ENCODE results near the gene KTN1. TPM values are rescaled to one million over a fixed set of nuclear protein-coding genes. Genes with fewer than 3 reads are reported as not detected.

Gene KTN1
- total RNA-seq, 1 donor from 2014 or later: 123 TPM

DNA sequence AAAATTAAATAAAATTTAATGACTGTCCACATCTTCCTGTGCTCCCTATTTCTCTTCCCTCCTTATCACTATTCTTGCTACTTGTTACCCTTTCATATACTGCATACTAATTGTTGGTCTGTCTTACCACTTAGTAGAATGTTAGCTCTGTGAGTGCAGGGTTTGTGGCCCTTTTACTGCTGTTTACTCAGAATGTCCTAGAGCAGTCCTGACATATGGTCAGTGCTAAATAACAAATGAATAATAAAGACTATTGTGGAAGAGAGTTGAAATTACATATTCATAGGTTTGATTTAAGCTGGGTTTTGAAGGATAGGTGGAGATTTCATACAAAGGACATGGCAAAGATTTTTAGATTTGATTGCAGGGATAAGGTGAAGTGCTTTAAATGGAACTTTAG is 24.5 kb downstream of the KTN1 start:
- intact Hi-C loops (cut with micrococcal nuclease): no loop called here
- no peaks in the 10 kb centered on the region for H3K27me3 Mint-ChIP-seq (ENCODE audit: insufficient read depth)
- no peaks in the 10 kb centered on the region for H3K9me3 Mint-ChIP-seq
- DNase-seq (ENCODE audit: low spot score): no peak
- peaks cover 4% of the 10 kb centered on the region for H3K4me1 Mint-ChIP-seq (ENCODE audit: low read depth)
- H3K36me3 Mint-ChIP-seq (ENCODE audit: low read depth): peaks cover 5% of the 10 kb centered on the region
- no peak overlapping the region for H3K4me3 Mint-ChIP-seq
- no peak overlapping the region for H3K27ac Mint-ChIP-seq

DNA sequence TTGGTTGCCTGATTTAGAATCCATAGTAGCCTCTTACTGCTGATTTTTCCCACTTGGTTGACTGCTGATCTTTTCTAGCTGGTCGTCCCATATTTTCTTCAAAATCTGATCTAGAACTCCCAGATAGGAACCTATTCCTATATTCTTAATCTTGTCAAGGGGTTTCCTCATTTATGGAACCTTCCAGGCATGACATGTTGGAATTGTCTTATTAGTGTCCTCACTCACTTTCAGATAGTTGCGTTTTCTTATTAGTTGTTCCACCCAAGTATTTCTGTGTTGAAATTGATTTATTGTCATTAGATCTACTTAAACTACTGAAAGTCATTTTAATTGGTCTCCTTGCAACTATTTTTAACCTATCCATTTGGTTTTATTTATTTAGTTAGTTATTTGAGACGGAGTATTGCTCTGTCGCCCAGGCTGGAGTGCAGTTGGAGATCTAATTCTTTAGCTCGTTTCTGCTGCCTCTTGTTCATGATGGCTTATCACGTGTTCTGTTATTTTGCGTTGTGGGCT is 25.0 kb downstream of the KTN1 start:
- Mint-ChIP-seq H3K36me3 (ENCODE audit: low read depth) (peaks cover 5% of the 10 kb centered on the region), H3K4me1 (ENCODE audit: low read depth) (peaks cover 4% of the 10 kb centered on the region), H3K27me3 (ENCODE audit: insufficient read depth) (no peaks in the 10 kb centered on the region), H3K27ac (no peak overlapping the region), H3K4me3 (no peak overlapping the region), H3K9me3 (no peaks in the 10 kb centered on the region)
- DNase-seq (ENCODE audit: low spot score): no peak
- intact Hi-C loops (cut with micrococcal nuclease): no loop called here

DNA sequence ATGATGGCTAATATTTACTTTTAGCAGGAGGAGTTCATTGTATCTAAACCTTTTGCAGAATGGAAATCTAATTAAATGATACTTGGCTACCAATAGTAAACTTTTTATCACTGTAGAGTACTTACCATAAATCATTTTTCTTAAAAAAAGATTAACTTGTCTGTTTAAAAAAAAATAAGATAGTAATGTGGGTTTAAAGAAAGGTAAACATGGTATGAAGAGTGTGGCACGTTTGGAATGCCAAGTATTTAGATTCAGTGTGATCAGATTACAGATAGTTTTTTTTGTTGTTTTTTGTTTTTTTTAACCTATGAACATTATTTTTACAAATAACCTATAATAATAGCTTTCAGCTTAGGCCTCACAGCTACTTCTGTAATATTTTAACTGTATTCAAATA is 25.8 kb downstream of the KTN1 start:
- no peak overlapping the region for H3K27ac Mint-ChIP-seq

DNA sequence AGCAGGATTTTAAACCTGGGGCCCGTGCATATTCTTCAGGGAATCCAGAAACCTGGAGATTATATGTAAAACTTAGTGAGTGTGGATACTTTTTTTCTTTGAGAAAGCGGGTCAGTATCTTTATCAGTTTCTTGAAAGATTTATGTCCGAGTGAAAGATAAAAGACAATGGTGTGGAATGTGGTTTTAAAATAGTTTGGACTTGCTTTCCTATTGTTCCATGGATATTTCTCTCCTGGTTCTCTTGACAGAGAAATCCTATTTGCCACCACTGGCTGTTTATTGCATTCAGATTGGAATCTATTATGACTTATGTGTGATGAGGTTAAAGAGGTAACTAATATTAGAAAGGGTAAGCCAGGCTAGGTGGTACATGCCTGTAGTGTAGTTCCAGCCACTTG is 27.4 kb downstream of the KTN1 start:
- Mint-ChIP-seq H3K9me3 (no peaks in the 10 kb centered on the region), H3K27ac (no peak overlapping the region), H3K36me3 (ENCODE audit: low read depth) (peaks cover 6% of the 10 kb centered on the region), H3K4me3 (no peak overlapping the region), H3K4me1 (ENCODE audit: low read depth) (peaks cover 4% of the 10 kb centered on the region), H3K27me3 (ENCODE audit: insufficient read depth) (no peaks in the 10 kb centered on the region)
- intact Hi-C loops (cut with micrococcal nuclease): no loop called here
- no peak for DNase-seq (ENCODE audit: low spot score)

More for the DNA sequence above, 25.8 kb downstream of the KTN1 start:
- no peaks in the 10 kb centered on the region for H3K9me3 Mint-ChIP-seq
- no peak for DNase-seq (ENCODE audit: low spot score)
- no peaks in the 10 kb centered on the region for H3K27me3 Mint-ChIP-seq (ENCODE audit: insufficient read depth)
- intact Hi-C loops (cut with micrococcal nuclease): no loop called here
- peaks cover 4% of the 10 kb centered on the region for H3K4me1 Mint-ChIP-seq (ENCODE audit: low read depth)
- no peak overlapping the region for H3K4me3 Mint-ChIP-seq
- peaks cover 5% of the 10 kb centered on the region for H3K36me3 Mint-ChIP-seq (ENCODE audit: low read depth)

DNA sequence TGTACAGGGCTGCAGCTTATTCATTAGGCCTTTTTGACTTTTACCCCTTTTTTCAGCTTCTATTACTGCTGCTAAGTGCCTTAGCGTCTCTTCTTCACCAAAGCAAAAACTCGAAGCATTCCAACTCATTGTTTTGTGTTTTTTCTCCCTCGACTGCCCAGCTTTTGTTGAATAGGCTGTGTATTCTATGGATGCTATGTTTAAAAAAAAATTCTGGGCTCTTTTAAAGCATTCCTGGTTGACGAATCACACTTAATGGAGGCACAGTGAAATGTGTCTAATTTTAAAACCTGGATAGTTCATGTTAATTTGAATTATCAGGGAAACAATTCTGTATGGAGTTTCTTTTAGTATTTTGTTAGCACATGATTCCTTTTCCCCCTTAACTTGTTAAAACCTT is 29.7 kb downstream of the KTN1 start:
- peaks cover 21% of the 10 kb centered on the region for H3K36me3 Mint-ChIP-seq (ENCODE audit: low read depth)
- no peak overlapping the region for H3K4me3 Mint-ChIP-seq
- H3K9me3 Mint-ChIP-seq: no peaks in the 10 kb centered on the region
- intact Hi-C loops (cut with micrococcal nuclease): no loop called here
- no peak for DNase-seq (ENCODE audit: low spot score)
- no peak overlapping the region for H3K27ac Mint-ChIP-seq
- peaks cover 4% of the 10 kb centered on the region for H3K4me1 Mint-ChIP-seq (ENCODE audit: low read depth)
- no peaks in the 10 kb centered on the region for H3K27me3 Mint-ChIP-seq (ENCODE audit: insufficient read depth)

DNA sequence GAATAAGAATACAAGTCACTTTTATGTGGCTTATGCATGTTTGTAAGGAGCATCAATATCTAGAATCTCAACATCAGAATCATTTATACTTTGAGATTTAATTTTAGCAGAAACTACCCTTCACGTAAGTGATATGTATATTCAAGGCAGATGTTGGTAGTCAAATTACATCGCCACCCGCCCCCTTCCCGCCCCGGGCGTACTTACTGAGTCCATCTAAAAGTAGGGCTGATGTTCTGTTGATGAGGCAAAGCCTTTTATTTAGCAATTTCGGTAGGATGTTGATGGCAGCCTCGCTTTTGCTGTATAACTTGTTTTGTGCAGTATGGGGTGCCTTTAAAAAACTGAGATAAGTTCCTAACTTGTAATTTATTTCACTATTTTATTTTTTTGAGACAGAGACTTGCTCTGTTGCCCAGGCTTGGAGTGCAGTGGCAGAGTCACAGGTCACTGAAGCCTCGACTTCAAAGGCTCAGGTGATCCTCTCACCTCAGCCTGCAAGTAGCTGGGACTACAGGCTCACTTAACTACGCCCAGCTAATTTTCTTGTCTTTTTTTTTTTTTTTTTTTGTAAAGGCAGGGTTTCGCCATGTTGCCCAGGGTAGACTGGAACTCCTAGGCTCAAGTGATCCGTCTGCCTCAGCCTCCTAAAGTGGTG is 30.8 kb downstream of the KTN1 start:
- peaks cover 4% of the 10 kb centered on the region for H3K4me1 Mint-ChIP-seq (ENCODE audit: low read depth)
- DNase-seq (ENCODE audit: low spot score): no peak
- H3K27ac Mint-ChIP-seq: no peak overlapping the region
- no peaks in the 10 kb centered on the region for H3K27me3 Mint-ChIP-seq (ENCODE audit: insufficient read depth)
- H3K36me3 Mint-ChIP-seq (ENCODE audit: low read depth): peaks cover 26% of the 10 kb centered on the region
- intact Hi-C loops (cut with micrococcal nuclease): no loop called here
- H3K9me3 Mint-ChIP-seq: no peaks in the 10 kb centered on the region
- H3K4me3 Mint-ChIP-seq: no peak overlapping the region

DNA sequence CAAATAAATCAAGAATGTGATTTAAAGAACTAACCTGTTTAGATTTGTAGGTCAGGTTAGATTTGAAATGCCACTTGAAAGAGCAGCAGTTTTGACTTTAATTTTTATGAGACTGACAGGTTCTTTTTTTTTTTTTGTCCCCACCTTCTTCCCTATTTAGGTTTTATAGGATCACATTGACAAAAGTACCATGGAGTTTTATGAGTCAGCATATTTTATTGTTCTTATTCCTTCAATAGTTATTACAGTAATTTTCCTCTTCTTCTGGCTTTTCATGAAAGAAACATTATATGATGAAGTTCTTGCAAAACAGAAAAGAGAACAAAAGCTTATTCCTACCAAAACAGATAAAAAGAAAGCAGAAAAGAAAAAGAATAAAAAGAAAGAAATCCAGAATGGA is 31.9 kb downstream of the KTN1 start:
- DNase-seq (ENCODE audit: low spot score): no peak
- Mint-ChIP-seq H3K4me3 (no peak overlapping the region), H3K4me1 (ENCODE audit: low read depth) (peaks cover 4% of the 10 kb centered on the region), H3K27ac (no peak overlapping the region), H3K36me3 (ENCODE audit: low read depth) (peaks cover 31% of the 10 kb centered on the region), H3K9me3 (no peaks in the 10 kb centered on the region), H3K27me3 (ENCODE audit: insufficient read depth) (no peaks in the 10 kb centered on the region)
- intact Hi-C loops (cut with micrococcal nuclease): no loop called here

DNA sequence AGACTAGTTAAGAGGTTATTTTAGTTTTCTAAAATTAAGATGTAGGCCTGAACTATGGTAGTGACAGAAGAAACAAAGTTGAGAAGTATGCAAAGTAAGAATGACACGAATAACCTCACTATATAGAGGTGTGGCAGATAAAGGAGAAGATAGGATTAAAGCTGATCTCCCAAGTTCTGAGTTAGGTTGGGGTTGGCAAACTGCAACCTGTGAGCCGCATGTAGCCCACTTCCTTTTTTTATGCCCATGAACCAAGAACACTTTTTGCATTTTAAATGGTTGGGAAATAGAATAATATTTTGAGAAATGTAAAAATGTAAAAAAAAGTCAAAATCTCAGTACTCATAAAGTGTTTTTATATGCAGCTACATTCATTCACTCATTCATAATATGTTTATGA is 34.3 kb downstream of the KTN1 start:
- no peak overlapping the region for H3K4me3 Mint-ChIP-seq
- H3K4me1 Mint-ChIP-seq (ENCODE audit: low read depth): peaks cover under 1% of the 10 kb centered on the region
- H3K27ac Mint-ChIP-seq: no peak overlapping the region
- H3K9me3 Mint-ChIP-seq: peaks cover 8% of the 10 kb centered on the region
- no peak for DNase-seq (ENCODE audit: low spot score)
- intact Hi-C loops (cut with micrococcal nuclease): no loop called here
- no peaks in the 10 kb centered on the region for H3K27me3 Mint-ChIP-seq (ENCODE audit: insufficient read depth)
- H3K36me3 Mint-ChIP-seq (ENCODE audit: low read depth): peaks cover 46% of the 10 kb centered on the region

DNA sequence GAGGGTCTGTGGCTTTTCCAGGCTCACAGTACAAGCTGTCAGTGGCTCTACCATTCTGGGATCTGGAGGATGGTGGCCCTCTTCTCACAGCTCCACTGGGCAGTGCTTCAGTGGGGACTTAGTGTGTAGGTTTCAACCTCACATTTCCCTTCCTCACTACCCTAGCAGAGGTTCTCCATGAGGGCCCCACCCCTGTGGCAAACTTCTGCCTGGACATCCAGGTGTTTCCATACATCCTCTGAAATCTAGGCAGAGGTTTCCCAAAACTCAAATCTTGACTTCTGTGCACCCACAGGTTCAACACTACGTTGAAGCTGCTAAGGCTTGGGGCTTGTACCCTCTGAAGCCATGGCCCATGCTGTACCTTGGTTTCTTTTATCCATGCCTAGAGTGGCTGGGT is 40.3 kb downstream of the KTN1 start:
- Mint-ChIP-seq H3K4me1 (ENCODE audit: low read depth) (peaks cover 6% of the 10 kb centered on the region), H3K27me3 (ENCODE audit: insufficient read depth) (no peaks in the 10 kb centered on the region), H3K27ac (no peak overlapping the region), H3K4me3 (no peak overlapping the region), H3K9me3 (peaks cover 26% of the 10 kb centered on the region), H3K36me3 (ENCODE audit: low read depth) (peaks cover 66% of the 10 kb centered on the region)
- no peak for DNase-seq (ENCODE audit: low spot score)
- intact Hi-C loops (cut with micrococcal nuclease): no loop called here

DNA sequence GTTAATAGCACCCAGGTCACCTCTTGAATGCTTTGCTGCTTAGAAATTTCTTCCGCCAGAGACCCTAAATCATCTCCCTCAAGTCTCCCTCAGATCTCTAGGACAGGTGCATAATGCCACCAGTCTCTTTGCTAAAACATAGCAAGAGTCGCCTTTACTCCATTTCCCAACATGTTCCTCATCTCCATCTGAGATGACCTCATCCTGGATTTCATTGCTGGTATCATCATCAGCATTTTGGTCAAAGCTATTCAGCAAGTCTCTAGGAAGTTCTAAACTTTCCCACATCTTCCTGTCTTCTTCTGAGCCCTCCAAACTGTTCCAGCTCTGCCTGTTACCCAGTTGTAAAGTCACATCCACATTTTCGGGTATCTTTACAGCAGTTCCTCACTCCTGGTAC is 41.0 kb downstream of the KTN1 start:
- peaks cover 69% of the 10 kb centered on the region for H3K36me3 Mint-ChIP-seq (ENCODE audit: low read depth)

DNA sequence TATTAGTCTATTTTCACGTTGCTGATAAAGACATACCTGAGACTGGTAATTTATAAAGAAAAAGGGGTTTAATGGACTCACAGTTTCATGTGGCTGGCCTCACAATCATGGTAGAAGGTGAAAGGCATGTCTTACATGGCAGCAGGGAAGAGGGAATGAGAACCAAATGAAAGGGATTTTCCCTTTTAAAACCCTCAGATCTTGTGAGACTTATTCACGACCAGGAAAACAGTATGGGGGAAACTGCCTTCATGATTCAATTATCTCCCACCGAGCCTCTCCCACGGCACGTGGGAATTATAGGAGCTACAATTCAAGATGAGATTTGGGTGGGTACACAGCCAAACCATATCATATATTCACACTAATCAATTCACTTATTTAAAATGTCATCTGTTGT is 41.4 kb downstream of the KTN1 start:
- no peak overlapping the region for H3K27ac Mint-ChIP-seq
- DNase-seq (ENCODE audit: low spot score): no peak
- peaks cover 6% of the 10 kb centered on the region for H3K4me1 Mint-ChIP-seq (ENCODE audit: low read depth)
- peaks cover 26% of the 10 kb centered on the region for H3K9me3 Mint-ChIP-seq
- no peaks in the 10 kb centered on the region for H3K27me3 Mint-ChIP-seq (ENCODE audit: insufficient read depth)
- intact Hi-C loops (cut with micrococcal nuclease): no loop called here
- H3K36me3 Mint-ChIP-seq (ENCODE audit: low read depth): peaks cover 66% of the 10 kb centered on the region
- no peak overlapping the region for H3K4me3 Mint-ChIP-seq

More for the DNA sequence above, 41.0 kb downstream of the KTN1 start:
- Mint-ChIP-seq H3K9me3 (peaks cover 26% of the 10 kb centered on the region), H3K4me1 (ENCODE audit: low read depth) (peaks cover 6% of the 10 kb centered on the region), H3K4me3 (no peak overlapping the region), H3K27me3 (ENCODE audit: insufficient read depth) (no peaks in the 10 kb centered on the region), H3K27ac (no peak overlapping the region)
- DNase-seq (ENCODE audit: low spot score): no peak
- intact Hi-C loops (cut with micrococcal nuclease): no loop called here

DNA sequence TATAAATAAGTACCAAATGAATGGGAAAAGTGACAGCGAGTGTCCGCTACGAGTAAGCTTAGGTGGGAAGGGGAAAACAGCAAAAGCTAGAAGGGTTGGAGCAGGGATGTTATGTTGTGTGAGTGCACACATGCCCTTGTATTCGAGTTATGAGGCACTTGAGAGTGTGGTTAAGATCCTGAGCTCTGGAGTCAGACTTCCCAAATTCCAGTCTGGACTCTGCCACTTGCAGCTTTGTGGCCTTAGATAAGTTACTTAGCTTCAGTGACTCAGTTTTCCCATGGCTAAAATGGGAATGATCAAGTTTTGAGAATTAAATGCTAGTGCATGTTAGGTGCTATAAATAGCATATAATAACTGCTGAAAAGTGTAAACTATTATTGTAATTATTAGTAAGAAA is 44.9 kb downstream of the KTN1 start:
- no peak overlapping the region for H3K4me3 Mint-ChIP-seq
- H3K27ac Mint-ChIP-seq: no peak overlapping the region
- H3K27me3 Mint-ChIP-seq (ENCODE audit: insufficient read depth): no peaks in the 10 kb centered on the region
- no peak for DNase-seq (ENCODE audit: low spot score)
- H3K9me3 Mint-ChIP-seq: peaks cover 12% of the 10 kb centered on the region
- H3K36me3 Mint-ChIP-seq (ENCODE audit: low read depth): peaks cover 57% of the 10 kb centered on the region
- intact Hi-C loops (cut with micrococcal nuclease): loop anchor here (5.0 kb wide), 1 partner anchor 43 kb away; the partner anchor contains the start of gene KTN1
- H3K4me1 Mint-ChIP-seq (ENCODE audit: low read depth): peaks cover 12% of the 10 kb centered on the region

DNA sequence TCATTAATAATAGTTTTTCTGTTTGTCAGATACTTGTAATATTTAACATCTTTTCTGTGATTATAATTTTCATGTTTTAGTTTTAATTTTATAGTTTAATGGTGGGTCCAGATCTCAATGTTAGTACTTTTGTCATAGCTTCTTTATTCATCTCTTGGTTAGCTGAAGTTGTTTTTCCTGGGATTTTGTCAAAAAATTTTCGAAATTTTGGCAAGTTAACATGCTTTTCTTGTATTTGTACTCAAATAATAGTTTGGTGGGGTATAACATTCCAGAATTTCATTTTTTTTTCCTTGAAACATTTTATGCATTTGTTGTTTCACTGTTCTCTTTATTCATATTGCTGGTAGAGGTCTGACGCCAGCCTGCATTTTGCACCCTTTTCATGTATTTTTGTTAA is 45.5 kb downstream of the KTN1 start:
- no peak for DNase-seq (ENCODE audit: low spot score)
- intact Hi-C loops (cut with micrococcal nuclease): loop anchor here (5.0 kb wide), 1 partner anchor 43 kb away; the partner anchor contains the start of gene KTN1
- Mint-ChIP-seq H3K9me3 (peaks cover 8% of the 10 kb centered on the region), H3K4me1 (ENCODE audit: low read depth) (peaks cover 12% of the 10 kb centered on the region), H3K27ac (no peak overlapping the region), H3K27me3 (ENCODE audit: insufficient read depth) (no peaks in the 10 kb centered on the region), H3K36me3 (ENCODE audit: low read depth) (peaks cover 57% of the 10 kb centered on the region), H3K4me3 (no peak overlapping the region)
